Lower leg skin (tissue), 3 donors: ENCODE data around the gene NR6A1.

Source experiments
- CTCF ChIP-seq, 3 donors: fragments of 450-650 bp; IDR thresholded peaks; one replicate each; pipeline ENCODE4 v1.5.1; 2016; ENCODE audit warnings: antibody characterized with exemption in 3 of 3, mild to moderate bottlenecking in 3 of 3, moderate library complexity in 2 of 3
- POLR2A ChIP-seq, 2 donors: fragments of 450-650 bp; IDR thresholded peaks; one replicate each; pipeline ENCODE4 v1.6.1; 2016 to 2017; ENCODE audit warnings: antibody characterized with exemption in 2 of 2, mild to moderate bottlenecking in 1 of 2, moderate library complexity in 1 of 2

GRCh38 chr9:124537926-124538325 is 233.2 kb downstream of the NR6A1 start:
- TF ChIP-seq CTCF (IDR thresholded peaks at IDR 0.05) (no peak), POLR2A (IDR thresholded peaks at IDR 0.05) (no peak)
